OCI-M1 (cell line): Measurements from ENCODE around the gene IL17RE.
"Not testable (repeated sequence)": the region's sequence is repeated elsewhere in the genome, so short reads cannot be mapped to it uniquely, and the experiment has no call there.

Experiments
- DNase-seq: peaks from one replicate; lab custom pipeline; 2025; lab: John Stamatoyannopoulos, UW

Gene IL17RE

GRCh38 chr3:9933561-9934234, 31.1 kb downstream of the IL17RE start, which contains the start of gene CRELD1:
Gene CRELD1, plus strand, starts transcription at chr3:9933834. Its CDS starts 605 bp downstream, at chr3:9934439.
- DNase-seq = peak; percentile 99

GRCh38 chr3:9934235-9934621, 31.6 kb downstream of the IL17RE start:
- DNase-seq = peak; percentile 85

GRCh38 chr3:9934993-9935392, 32.3 kb downstream of the IL17RE start:
- DNase-seq = no peak

- DNase-seq = no peak
Observed at GRCh38 chr3:9935966-9936510, 33.4 kb downstream of the IL17RE start.

GRCh38 chr3:9937486-9938238, 35.0 kb downstream of the IL17RE start:
- DNase-seq = no peak

- DNase-seq = no peak
Observed at GRCh38 chr3:9938966-9939365, 36.3 kb downstream of the IL17RE start.

- DNase-seq = not testable (repeated sequence)
Observed at GRCh38 chr3:9939906-9940305, 37.3 kb downstream of the IL17RE start.

GRCh38 chr3:9940746-9941145, 38.1 kb downstream of the IL17RE start:
- DNase-seq = no peak

GRCh38 chr3:9942164-9942563, 39.5 kb downstream of the IL17RE start:
- no peak for DNase-seq

- DNase-seq = no peak
Observed at GRCh38 chr3:9942934-9943690, 40.5 kb downstream of the IL17RE start.

- DNase-seq = no peak
Observed at GRCh38 chr3:9944271-9944670, 41.6 kb downstream of the IL17RE start.

- no peak for DNase-seq
Observed at GRCh38 chr3:9945358-9945757, 42.7 kb downstream of the IL17RE start.

GRCh38 chr3:9946112-9947024, 43.7 kb downstream of the IL17RE start:
- peak; percentile 81 for DNase-seq

GRCh38 chr3:9947025-9947995, 44.7 kb downstream of the IL17RE start:
- DNase-seq = no peak

GRCh38 chr3:9948586-9948985, 45.9 kb downstream of the IL17RE start:
- no peak for DNase-seq

- DNase-seq = no peak
Observed at GRCh38 chr3:9949115-9949514, 46.5 kb downstream of the IL17RE start.

- no peak for DNase-seq
Observed at GRCh38 chr3:9949626-9950025, 47.0 kb downstream of the IL17RE start.

GRCh38 chr3:9951126-9951525, 48.5 kb downstream of the IL17RE start:
- no peak for DNase-seq

- DNase-seq = no peak
Observed at GRCh38 chr3:9951598-9951961, 48.9 kb downstream of the IL17RE start.
